Upper lobe of left lung (tissue), 4 donors: ENCODE results near the gene ZNF219.

ENCODE experiments used
- CTCF ChIP-seq, 6 experiments: fragments of 450-650 bp in 4 of 6; fragments of 200-600 bp in 2 of 6; sonication (generic) in 2 of 6; IDR thresholded peaks; one replicate each; pipeline ENCODE4 v1.5.1; 2016 to 2019; ENCODE audit warnings: antibody characterized with exemption in 6 of 6
- POLR2A ChIP-seq, 4 donors: fragments of 450-650 bp; IDR thresholded peaks; one replicate each; pipeline ENCODE4 v1.5.1; 2016 to 2017; ENCODE audit warnings: antibody characterized with exemption in 4 of 4, mild to moderate bottlenecking in 2 of 4

DNA sequence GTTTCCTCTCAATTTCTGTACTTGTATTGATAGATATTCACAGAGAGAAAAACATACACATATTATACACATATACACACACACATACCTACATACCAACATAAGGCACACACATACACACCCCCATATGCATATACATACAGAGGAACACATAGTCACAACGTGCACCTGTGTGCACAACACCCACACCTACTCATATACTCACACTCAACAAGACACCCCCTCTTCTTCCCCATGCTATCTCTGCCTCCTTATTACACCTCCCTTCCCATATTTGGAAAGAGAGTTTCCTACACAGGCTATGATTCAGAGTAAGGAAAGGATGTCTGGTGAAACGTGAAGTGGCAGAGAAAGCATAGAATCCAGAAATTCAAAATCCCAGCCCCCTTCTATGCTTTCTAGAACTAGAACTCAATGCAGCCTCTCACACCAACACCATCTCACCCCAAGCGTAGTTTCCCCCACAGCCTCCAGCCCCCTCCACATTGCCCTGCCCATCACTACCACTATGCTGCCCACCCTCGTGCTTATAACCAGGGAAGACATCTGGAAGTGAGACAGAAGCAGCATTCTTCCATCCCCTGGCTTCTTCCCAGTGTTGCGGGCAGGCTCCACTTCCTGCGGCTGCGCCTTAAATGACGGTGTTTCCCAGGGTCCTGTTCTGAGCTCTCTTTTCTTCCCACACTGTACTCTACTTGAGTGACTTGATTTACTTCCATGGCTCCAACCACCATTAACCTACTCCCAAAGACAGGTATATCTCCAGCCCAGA lies 38.4 kb downstream of the ZNF219 start:
- TF ChIP-seq CTCF (IDR thresholded peaks at IDR 0.05) (no peak), POLR2A (IDR thresholded peaks at IDR 0.05) (no peak)
